Activated gamma-delta T cell treated with Interleukin-2 at 50 U/mL for 16 hours (primary cell): ENCODE data around the gene ADPRH.

Experiments used
- DNase-seq: peaks from one replicate; pipeline ENCODE4 v3.0.0-alpha.2; 2020

The ADPRH gene

GRCh38 chr3:119598410-119599098 lies 19.3 kb downstream of the ADPRH start:
- DNase-seq, result no peak

- DNase-seq, result no peak
Observed at GRCh38 chr3:119599558-119600174, 20.4 kb downstream of the ADPRH start.

GRCh38 chr3:119600732-119601131 lies 21.4 kb downstream of the ADPRH start:
- DNase-seq, result no peak

DNA sequence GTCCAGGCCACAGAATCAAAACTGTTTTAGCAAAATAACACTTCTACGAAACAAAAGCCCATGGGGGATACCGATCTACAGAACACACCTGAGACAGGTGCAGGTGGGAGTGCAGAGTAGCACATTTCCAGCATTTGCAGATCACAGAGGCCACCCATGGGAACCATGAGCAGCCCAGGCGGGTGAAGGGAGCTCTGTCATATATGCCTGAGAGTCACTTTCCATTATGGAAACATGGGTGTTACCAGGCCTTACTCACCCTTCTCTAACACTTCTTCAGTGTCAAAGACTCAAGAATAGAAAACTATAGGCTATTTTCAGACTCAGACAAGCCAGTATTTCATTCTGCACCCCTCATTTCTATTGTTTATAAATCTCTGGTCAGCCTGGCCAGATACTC lies 21.9 kb downstream of the ADPRH start:
- no peak for DNase-seq

DNA sequence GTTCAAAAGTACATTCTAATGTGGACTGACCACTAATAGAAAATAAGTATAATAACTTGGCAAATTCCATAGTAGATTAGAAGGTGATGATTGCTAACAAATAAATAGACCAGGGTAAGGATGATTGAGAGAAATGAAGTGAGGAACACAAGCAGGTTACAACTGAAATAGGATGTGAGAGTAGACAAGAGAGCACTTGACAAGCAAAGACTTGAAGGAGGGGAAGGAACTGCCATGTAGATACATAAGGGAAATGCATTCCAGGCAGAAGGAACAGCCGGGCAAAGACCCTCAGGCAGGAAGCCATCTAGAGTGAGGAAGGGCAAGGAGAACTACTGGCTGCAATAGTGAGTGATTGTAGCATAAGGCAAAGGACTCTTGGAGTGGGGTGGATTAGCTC lies 23.4 kb downstream of the ADPRH start:
- DNase-seq, result no peak

DNA sequence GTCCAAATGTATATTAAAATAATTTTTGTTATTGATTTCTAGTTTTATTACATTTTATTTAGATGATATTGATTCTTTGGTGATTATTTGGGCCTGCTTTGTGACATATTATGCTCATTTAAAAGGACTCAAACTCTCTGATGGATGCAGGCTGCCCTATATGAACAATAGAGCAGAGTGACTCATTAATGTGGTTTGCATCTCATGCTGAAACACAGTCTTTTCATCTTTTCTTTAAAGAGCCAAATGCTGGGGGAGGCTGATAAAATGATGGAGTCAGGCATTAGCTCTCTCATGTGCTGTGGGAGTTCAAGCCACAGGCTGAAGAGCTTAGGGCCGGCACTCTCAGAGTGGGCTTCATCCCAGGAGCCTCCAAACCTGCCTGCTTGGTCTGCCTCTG lies 25.6 kb downstream of the ADPRH start:
- no peak for DNase-seq

- DNase-seq, result no peak
Observed at GRCh38 chr3:119608405-119609000, 29.2 kb downstream of the ADPRH start.

DNA sequence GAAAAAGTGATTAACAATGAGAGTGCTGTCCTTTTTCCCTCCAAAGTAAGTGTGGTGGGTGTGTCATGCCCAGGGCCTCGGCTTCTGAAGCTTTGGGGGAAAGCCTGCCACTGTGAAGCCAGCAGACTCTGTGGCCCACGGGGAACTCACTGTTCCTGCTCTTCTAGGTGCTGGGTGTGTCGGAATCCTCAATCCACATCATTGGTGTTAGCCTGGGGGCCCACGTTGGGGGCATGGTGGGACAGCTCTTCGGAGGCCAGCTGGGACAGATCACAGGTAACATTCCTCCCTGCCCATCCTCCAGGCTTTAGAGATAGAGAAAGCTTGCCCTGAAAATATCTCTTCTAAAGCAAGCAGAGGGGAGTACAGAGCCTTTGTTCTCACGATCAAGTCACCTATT lies 30.0 kb downstream of the ADPRH start:
- DNase-seq, result no peak

GRCh38 chr3:119611664-119612063 lies 32.4 kb downstream of the ADPRH start:
- DNase-seq, result no peak

GRCh38 chr3:119613201-119613600 lies 33.9 kb downstream of the ADPRH start:
- DNase-seq, result no peak

GRCh38 chr3:119613872-119614271 lies 34.6 kb downstream of the ADPRH start:
- DNase-seq, result no peak

DNA sequence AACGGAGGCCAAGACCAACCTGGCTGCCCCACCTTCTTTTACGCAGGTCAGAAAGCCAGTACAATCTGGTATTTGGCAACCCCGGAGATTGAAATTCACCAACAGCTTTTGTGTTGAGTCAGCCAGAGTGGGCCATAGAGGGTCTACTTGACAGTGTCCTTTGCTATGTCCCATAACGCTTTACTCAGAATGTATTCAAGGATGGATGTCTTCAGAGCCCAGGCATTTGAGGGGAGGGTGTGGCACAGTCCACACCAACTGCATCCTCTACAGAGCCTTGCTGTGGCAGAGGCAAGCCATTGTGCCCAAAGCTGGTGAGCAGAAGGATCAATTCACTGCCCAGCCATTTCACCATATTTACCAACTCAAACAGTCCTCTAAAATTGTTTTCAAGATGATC lies 36.8 kb downstream of the ADPRH start:
- no peak for DNase-seq

- DNase-seq, result no peak
Observed at GRCh38 chr3:119619094-119619493, 39.8 kb downstream of the ADPRH start.

GRCh38 chr3:119620899-119621298 lies 41.6 kb downstream of the ADPRH start:
- DNase-seq, result no peak

- DNase-seq, result no peak
Observed at GRCh38 chr3:119624002-119624720, 44.9 kb downstream of the ADPRH start.

GRCh38 chr3:119625451-119626153 lies 46.3 kb downstream of the ADPRH start:
- no peak for DNase-seq

DNA sequence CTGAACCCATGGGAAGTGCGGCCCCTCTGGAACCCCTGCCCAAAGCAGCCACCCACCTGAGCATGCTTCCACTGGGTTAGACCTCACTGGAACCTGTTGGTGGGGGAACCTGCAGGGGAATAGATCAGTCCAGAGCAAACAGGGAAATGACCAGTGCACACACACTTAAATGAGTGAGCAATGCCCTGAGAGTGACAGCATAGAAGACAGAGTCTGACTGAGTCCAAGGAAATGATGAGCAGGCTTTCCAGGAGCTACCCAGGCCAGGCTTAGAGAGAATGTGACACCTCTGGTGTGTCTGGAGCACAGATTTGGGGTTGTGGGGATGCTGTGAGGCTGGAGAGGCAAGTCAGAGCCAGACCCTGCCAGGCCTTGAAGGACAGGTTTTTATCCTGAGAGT lies 46.9 kb downstream of the ADPRH start:
- DNase-seq, result no peak

DNA sequence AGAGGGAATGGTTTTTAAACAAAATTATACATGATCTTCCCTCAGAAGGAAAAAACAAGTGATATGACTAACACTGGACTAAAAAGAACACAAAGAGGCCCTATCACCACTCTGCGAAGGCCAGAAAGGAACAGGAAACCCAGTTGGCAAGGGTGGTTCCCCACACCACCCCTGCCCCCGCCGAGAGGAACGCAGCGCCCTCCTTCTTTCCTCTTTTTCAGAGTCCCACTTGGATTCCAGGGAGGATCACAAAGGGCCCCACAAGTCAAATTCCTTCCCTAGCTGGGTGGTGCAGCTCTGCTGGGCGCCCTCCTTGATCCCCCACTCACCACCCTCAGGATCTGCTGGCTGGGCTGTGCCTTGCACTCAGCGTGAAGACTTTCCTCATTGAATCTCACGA lies 48.2 kb downstream of the ADPRH start:
- no peak for DNase-seq

GRCh38 chr3:119628390-119628789 lies 49.1 kb downstream of the ADPRH start:
- no peak for DNase-seq

DNA sequence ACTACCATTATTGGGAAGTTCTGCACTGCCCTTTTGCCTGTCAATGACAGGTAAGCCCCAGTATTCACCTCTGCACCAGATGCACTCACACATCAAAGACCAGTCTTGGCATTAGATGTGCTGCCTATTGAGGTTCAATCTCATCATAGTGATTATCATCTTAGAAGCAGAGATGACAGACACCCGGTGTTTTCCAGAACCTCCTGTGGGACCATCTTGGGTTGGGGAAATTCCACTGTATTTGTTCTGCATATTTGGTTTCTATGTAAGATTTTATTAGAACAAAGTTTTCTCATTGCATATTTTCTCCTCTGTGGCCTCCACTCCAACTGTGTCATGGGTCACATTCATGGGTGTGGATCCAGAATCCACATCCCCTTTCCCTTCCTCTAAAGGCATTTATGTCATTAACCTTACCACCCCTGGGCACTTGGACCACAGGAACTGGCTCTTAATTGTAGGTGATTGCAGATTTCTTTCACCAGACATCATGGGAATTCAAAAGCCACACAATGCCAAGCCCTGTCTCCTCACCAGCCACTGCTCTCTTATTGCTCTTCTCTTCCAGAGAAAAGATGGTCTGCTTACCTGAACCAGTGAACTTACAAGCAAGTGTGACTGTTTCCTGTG lies 49.6 kb downstream of the ADPRH start:
- DNase-seq, result no peak

- DNase-seq, result no peak
Observed at GRCh38 chr3:119630128-119630879, 51.0 kb downstream of the ADPRH start.

DNA sequence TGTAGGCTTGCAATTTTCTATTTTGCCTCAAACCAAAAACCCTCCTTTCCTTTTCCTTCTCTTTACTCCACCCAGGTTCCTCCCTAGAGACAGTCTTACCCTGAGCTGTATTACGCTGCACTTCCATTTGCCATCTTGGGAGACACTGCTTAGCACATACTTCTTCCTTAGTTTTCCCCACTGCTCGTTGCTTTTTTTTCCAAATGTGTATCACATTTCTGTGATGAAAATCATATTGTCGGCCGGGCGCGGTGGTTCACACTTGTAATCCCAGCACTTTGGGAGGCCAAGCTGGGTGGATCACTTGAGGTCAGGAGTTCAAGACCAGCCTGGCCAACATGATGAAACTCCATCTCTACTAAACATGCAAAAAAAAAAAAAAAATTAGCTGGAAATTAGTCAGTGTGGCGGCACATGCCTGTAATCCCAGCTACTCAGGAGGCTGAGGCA lies 51.6 kb downstream of the ADPRH start:
- no peak for DNase-seq
